ENCODE measurements around the gene ISL2.

GRCh38 chr15:76310475-76311099, 26.0 kb upstream of the ISL2 start:
- TF ChIP-seq, protein P1, sequence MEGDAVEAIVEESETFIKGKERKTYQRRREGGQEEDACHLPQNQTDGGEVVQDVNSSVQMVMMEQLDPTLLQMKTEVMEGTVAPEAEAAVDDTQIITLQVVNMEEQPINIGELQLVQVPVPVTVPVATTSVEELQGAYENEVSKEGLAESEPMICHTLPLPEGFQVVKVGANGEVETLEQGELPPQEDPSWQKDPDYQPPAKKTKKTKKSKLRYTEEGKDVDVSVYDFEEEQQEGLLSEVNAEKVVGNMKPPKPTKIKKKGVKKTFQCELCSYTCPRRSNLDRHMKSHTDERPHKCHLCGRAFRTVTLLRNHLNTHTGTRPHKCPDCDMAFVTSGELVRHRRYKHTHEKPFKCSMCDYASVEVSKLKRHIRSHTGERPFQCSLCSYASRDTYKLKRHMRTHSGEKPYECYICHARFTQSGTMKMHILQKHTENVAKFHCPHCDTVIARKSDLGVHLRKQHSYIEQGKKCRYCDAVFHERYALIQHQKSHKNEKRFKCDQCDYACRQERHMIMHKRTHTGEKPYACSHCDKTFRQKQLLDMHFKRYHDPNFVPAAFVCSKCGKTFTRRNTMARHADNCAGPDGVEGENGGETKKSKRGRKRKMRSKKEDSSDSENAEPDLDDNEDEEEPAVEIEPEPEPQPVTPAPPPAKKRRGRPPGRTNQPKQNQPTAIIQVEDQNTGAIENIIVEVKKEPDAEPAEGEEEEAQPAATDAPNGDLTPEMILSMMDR (IDR thresholded peaks at IDR 0.05; ENCODE audit: borderline replicate concordance, extremely low read depth, low read length, poor library complexity, severe bottlenecking): no peak
- TF ChIP-seq EZH2 (IDR thresholded peaks at IDR 0.05; ENCODE audit: borderline replicate concordance, low read depth, low read length, severe bottlenecking): no peak
